ENCODE data around the gene LOXL3. TPM values are rescaled to one million over a fixed set of nuclear protein-coding genes. Genes with fewer than 3 reads are reported as not detected.

Gene LOXL3
- total and polyA plus RNA-seq, 2 of the 8 experiments (the other 6 are each of a cell fraction or from before 2014, with no cell fraction given), result 22.4 to 27.2 TPM

DNA sequence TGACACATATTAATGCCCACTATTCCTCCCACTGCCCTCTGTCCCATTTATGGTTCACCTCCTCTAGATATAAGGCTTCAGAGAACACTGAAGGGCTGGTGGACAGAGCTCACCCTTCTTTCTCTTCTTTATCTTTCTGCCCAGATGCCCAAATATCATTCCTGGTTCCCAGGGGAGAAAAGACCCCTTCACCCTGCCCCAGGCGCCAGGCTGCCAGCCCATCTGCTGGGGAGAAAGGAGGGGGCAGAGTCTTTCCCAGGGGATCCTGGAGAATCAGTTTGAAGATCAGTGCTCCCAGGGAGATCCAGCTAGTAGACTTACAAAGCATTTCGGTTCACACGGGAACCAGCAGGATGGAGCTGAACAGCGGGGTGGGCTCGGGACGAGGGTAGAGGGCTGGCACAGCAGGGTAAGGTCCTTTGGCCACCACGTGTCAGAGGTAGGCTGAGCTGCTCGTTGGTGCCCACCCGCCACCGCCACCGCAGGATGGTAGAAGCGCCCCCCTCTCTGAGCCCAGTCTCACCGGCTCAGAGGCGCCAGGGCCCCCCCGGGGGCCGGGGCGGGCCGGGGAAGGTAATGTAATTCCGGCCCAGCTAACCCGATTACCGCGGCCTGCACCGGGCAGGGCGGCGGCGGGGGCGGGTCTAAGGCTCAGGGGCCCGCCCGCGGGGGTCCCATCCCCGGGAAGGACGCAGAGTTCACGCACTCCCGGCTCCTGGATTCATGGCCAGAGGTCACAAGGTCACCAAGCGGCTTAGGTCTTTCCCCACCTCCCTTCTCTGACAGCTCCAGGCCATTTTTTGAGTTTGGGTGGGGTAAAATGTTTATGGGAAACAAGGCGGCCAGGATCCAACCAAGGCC is 40.8 kb downstream of the LOXL3 start:
- Histone ChIP-seq H3K23ac (ENCODE audit: insufficient read length) (no peak overlapping the region), H2AK5ac (ENCODE audit: low read depth, low read length) (0 out of 2 replicates have a peak overlapping the region, but pooled peaks have one; percentile 39), H3K9ac (replicated peaks in 1 of 4; ENCODE audit: extremely low read depth in 1 of 4, low read depth in 3 of 4, low read length in 3 of 4) (no peak overlapping the region), H2AFZ (ENCODE audit: low read length) (no peak overlapping the region), H3K14ac (ENCODE audit: insufficient read length) (no peak overlapping the region), H4K8ac (ENCODE audit: extremely low read depth, insufficient read depth, low read length) (peak overlapping the region; percentile 60; the same call in 1 of the 2 replicates), H3K79me2 (ENCODE audit: control insufficient read depth in 1 of 2, insufficient read depth in 2 of 2, low read length in 2 of 2) (no peaks in the 10 kb centered on the region), H3K4me1 (replicated peaks in 1 of 4; ENCODE audit: control insufficient read depth in 3 of 4, insufficient read depth in 4 of 4, low read length in 3 of 4) (peaks cover 2 to 24% (median 10%) of the 10 kb centered on the region in 4 experiments), H3K18ac (ENCODE audit: extremely low read depth, low read length) (peak overlapping the region; percentile 60; the same call in 1 of the 2 replicates), H3K23me2 (ENCODE audit: low read depth, low read length) (peaks cover 16% of the 10 kb centered on the region), H3K27me3 (replicated peaks in 1 of 4; ENCODE audit: control insufficient read depth in 3 of 4, extremely low read depth in 1 of 4, insufficient read depth in 3 of 4, low read length in 3 of 4) (peaks cover 78 to 97% (median 92%) of the 10 kb centered on the region in 4 experiments), H4K20me1 (replicated peaks in 1 of 2; ENCODE audit: control insufficient read depth in 1 of 2, insufficient read depth in 2 of 2, low read length in 2 of 2) (peaks cover 2 to 4% of the 10 kb centered on the region in 2 experiments), H2BK15ac (ENCODE audit: low read length) (no peak overlapping the region), H4K91ac (replicated peaks; ENCODE audit: insufficient read length, low read length) (no peak overlapping the region), H3K36me3 (ENCODE audit: control insufficient read depth in 2 of 4, insufficient read depth in 4 of 4, low read length in 3 of 4) (peaks cover 0 to 19% (median 0%) of the 10 kb centered on the region in 4 experiments; a peak in 1 of 8 replicates), H2BK20ac (ENCODE audit: low read length) (no peak overlapping the region), H3K4ac (replicated peaks; ENCODE audit: insufficient read length, low read depth, low read length) (no peak overlapping the region), H3K79me1 (ENCODE audit: low read depth, low read length) (no peaks in the 10 kb centered on the region), H3K4me2 (ENCODE audit: insufficient read depth in 1 of 2, low read depth in 2 of 2, low read length in 2 of 2) (peak overlapping the region; percentile 63 to 88), H2BK120ac (replicated peaks; ENCODE audit: low read depth, low read length) (no peak overlapping the region), H2BK12ac (ENCODE audit: low read depth, low read length) (peak overlapping the region; percentile 68; the same call in 1 of the 2 replicates), H3K4me3 (ENCODE audit: extremely low read depth in 1 of 4, insufficient read depth in 2 of 4, low read depth in 3 of 4, low read length in 4 of 4) (peak overlapping the region in 2 of 4 experiments; percentile 28 to 62; a peak in 5 of 8 replicates), H3K27ac (ENCODE audit: low read depth, low read length) (no peak overlapping the region), H3K56ac (replicated peaks; ENCODE audit: insufficient read length, low read depth, low read length) (no peak overlapping the region), H2BK5ac (ENCODE audit: low read depth, low read length) (no peak overlapping the region), H4K5ac (ENCODE audit: insufficient read length, low read depth, low read length) (no peak overlapping the region), H3K9me3 (ENCODE audit: insufficient read depth in 2 of 2, low read depth in 1 of 2, low read length in 1 of 2) (peaks cover 7 to 12% of the 10 kb centered on the region in 2 experiments)
- CTCF ChIA-PET (ENCODE audit: partially characterized antibody), result interaction anchor here (0.6 to 4.2 kb wide), 8 partner anchors 9 to 929 kb away, joined by 3 to 20 read pairs (median 4); partner anchors contain the start of genes AUP1 and HTRA2
- POLR2A ChIA-PET (ENCODE audit: partially characterized antibody), result interaction anchor here (0.8 to 6.7 kb wide), 7 partner anchors 10 to 55 kb away, joined by 3 to 63 read pairs (median 6); partner anchors contain the start of genes AUP1, DQX1, HTRA2 and LBX2
- no peak for FAIRE-seq
- peak in 1 of 2 experiments; percentile 55 for DNase-seq (ENCODE audit: low read depth in 1 of 2, low spot score in 2 of 2)
- WGBS, 2 experiments (ENCODE audit: extremely low coverage in 1 of 2, insufficient coverage in 1 of 2, insufficient read length in 1 of 2, insufficient replicate concordance in 2 of 2, low coverage in 1 of 2, low lambda C conversion rate in 2 of 2, missing lambda C conversion rate in 1 of 2), result 12% methylated on average over 12 of the region's 36 CpGs; no CpG with 5 or more reads in 1 of the 2 experiments
